GM12878 (cell line): Measurements from ENCODE around the gene UNC13D. TPM values are rescaled to one million over a fixed set of nuclear protein-coding genes. Genes with fewer than 3 reads are reported as not detected.
A peak's percentile ranks its signal among the peaks of the same experiment; 100 is the strongest.

Experiments used
- CHD4 ChIP-seq: fragments of 200-600 bp; sonication (generic); IDR thresholded peaks from 2 replicates; pipeline ENCODE4 v1.6.1; 2016; ENCODE audit warnings: mild to moderate bottlenecking
- CREM ChIP-seq: IDR thresholded peaks from 2 replicates; pipeline ENCODE4 v1.6.1; 2014; ENCODE audit warnings: antibody characterized with exemption, low read depth
- EP300 ChIP-seq, 2 experiments: fragments of 150-350 bp in 1 of 2; IDR thresholded peaks; 2 replicates each; pipeline ENCODE4 v1.6.1; 2011 to 2012; ENCODE audit warnings: low read depth in 2 of 2, low read length in 2 of 2, borderline replicate concordance in 1 of 2, improper control_type of control experiment in 1 of 2, inconsistent platforms in 1 of 2; ENCODE audit not compliant: control insufficient read depth in 1 of 2
- ETV6 ChIP-seq, 2 experiments: fragments of 450-650 bp in 1 of 2; IDR thresholded peaks in 1 of 2; conservative IDR thresholded peaks in 1 of 2; 2 replicates each; pipeline ENCODE4 v1.6.1; 2014; ENCODE audit warnings: antibody characterized with exemption in 1 of 2, borderline replicate concordance in 1 of 2, low read depth in 1 of 2, mild to moderate bottlenecking in 1 of 2, moderate library complexity in 1 of 2
- FOS ChIP-seq: IDR thresholded peaks from 3 replicates; pipeline ENCODE4 v1.6.1; 2011; ENCODE audit warnings: borderline replicate concordance; ENCODE audit not compliant: insufficient read length; ENCODE audit errors: extremely low read depth
- IKZF1 ChIP-seq: fragments of 450-650 bp; conservative IDR thresholded peaks from 2 replicates; pipeline ENCODE4 v1.6.1; 2017; ENCODE audit warnings: antibody characterized with exemption, mild to moderate bottlenecking
- IKZF2 ChIP-seq, 2 experiments: fragments of 450-650 bp; IDR thresholded peaks; 2 replicates each; pipeline ENCODE4 v1.6.1; 2017; ENCODE audit warnings: mild to moderate bottlenecking in 2 of 2, moderate library complexity in 2 of 2
- IRF4 ChIP-seq: IDR thresholded peaks from 2 replicates; pipeline ENCODE4 v1.6.1; 2011; ENCODE audit warnings: low read depth, low read length
- JUNB ChIP-seq: IDR thresholded peaks from 2 replicates; pipeline ENCODE4 v1.6.1; 2016; ENCODE audit warnings: antibody characterized with exemption, mild to moderate bottlenecking
- KLF5 ChIP-seq: fragments of 450-650 bp; IDR thresholded peaks from 2 replicates; pipeline ENCODE4 v1.6.1; 2014; ENCODE audit warnings: mild to moderate bottlenecking; ENCODE audit not compliant: partially characterized antibody
- MEF2A ChIP-seq: IDR thresholded peaks from 2 replicates; pipeline ENCODE4 v1.6.1; 2011; ENCODE audit warnings: low read depth, mild to moderate bottlenecking, low read length, moderate library complexity; ENCODE audit not compliant: insufficient read depth
- NFIC ChIP-seq: IDR thresholded peaks from 2 replicates; pipeline ENCODE4 v1.6.1; 2012; ENCODE audit warnings: low read depth, mild to moderate bottlenecking, inconsistent platforms, low read length, moderate library complexity
- PAX8 ChIP-seq: fragments of 450-650 bp; IDR thresholded peaks from 2 replicates; pipeline ENCODE4 v1.6.1; 2017; ENCODE audit warnings: mild to moderate bottlenecking, moderate library complexity
- RUNX3 ChIP-seq: IDR thresholded peaks from 2 replicates; pipeline ENCODE4 v1.6.1; 2012; ENCODE audit warnings: low read length, inconsistent platforms
- SP1 ChIP-seq: IDR thresholded peaks from one replicate; pipeline ENCODE4 v1.6.1; 2011; ENCODE audit warnings: low read depth, low read length
- SPI1 ChIP-seq: IDR thresholded peaks from 2 replicates; pipeline ENCODE4 v1.6.1; 2011; ENCODE audit warnings: low read depth, mild to moderate bottlenecking, low read length, moderate library complexity, borderline replicate concordance; ENCODE audit not compliant: insufficient read depth
- TCF7 ChIP-seq: IDR thresholded peaks from 2 replicates; pipeline ENCODE4 v1.6.1; 2014; ENCODE audit warnings: antibody characterized with exemption, borderline replicate concordance
- ZBED1 ChIP-seq: IDR thresholded peaks from 2 replicates; pipeline ENCODE4 v1.6.1; 2016; ENCODE audit warnings: borderline replicate concordance
- ZZZ3 ChIP-seq: IDR thresholded peaks from 2 replicates; pipeline ENCODE4 v1.6.1; 2011; ENCODE audit warnings: low read depth; ENCODE audit not compliant: control insufficient read depth, insufficient read length
- polyA plus RNA-seq, 11 experiments: library from polyadenylated mRNA; depleted of rRNA in 4 of 11; unstranded in 6 of 11; stranded (reverse) in 5 of 11; fragments of >200 nt; fragmentation: Nextera tagmentation in 4 of 11; fragmentation: Illumina TruSeq in 1 of 11; extraction: Ambion mirVana in 4 of 11; extraction: Trizol in 1 of 11; gene quantifications; 1 replicate in 1 of 11; 2 replicates in 10 of 11; pipeline versions ENCODE4 v1.2.1 to v1.2.3, GENCODE V29; 2011 to 2016; ENCODE audit warnings: inconsistent platforms in 2 of 11, missing spikeins in 2 of 11, low read depth in 1 of 11
- total RNA-seq, 4 experiments: library from RNA; depleted of rRNA in 3 of 4; stranded (reverse); fragments of >200 nt in 3 of 4; fragmentation: Illumina TruSeq in 1 of 4; extraction: Trizol in 1 of 4; gene quantifications; 2 replicates each; pipeline versions ENCODE4 v1.2.1 to v1.2.3, GENCODE V29; 2013 to 2021
- TF ChIP-seq, protein P1 (sequence below): fragments of 450-650 bp; IDR thresholded peaks from 2 replicates; pipeline ENCODE4 v1.6.1; 2016; ENCODE audit warnings: mild to moderate bottlenecking
- TF ChIP-seq, protein P2 (sequence below): IDR thresholded peaks from 2 replicates; pipeline ENCODE4 v1.6.1; 2012; ENCODE audit warnings: low read depth, low read length, improper control_type of control experiment
- TF ChIP-seq, protein P3 (sequence below): fragments of 450-650 bp; IDR thresholded peaks from 2 replicates; pipeline ENCODE4 v1.6.1; 2017; ENCODE audit warnings: low read depth, mild to moderate bottlenecking, moderate library complexity

The UNC13D gene
- total and polyA plus RNA-seq, 10 of the 15 experiments (the other 5 are each of a cell fraction or from before 2014, with no cell fraction given), result 0.32 to 63.9 (median 25.2) TPM

- TF ChIP-seq, protein P1, sequence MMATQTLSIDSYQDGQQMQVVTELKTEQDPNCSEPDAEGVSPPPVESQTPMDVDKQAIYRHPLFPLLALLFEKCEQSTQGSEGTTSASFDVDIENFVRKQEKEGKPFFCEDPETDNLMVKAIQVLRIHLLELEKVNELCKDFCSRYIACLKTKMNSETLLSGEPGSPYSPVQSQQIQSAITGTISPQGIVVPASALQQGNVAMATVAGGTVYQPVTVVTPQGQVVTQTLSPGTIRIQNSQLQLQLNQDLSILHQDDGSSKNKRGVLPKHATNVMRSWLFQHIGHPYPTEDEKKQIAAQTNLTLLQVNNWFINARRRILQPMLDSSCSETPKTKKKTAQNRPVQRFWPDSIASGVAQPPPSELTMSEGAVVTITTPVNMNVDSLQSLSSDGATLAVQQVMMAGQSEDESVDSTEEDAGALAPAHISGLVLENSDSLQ, result peak; percentile 54; the same call in 1 of the 2 replicates
- TF ChIP-seq MEF2A (0 out of 2 replicates have a peak, but pooled peaks have one; percentile 44), CHD4 (no peak), EP300 (IDR thresholded peaks at IDR 0.05; ENCODE audit: borderline replicate concordance in 1 of 2, control insufficient read depth in 1 of 2, low read depth in 2 of 2, low read length in 2 of 2) (peak in 1 of 2 experiments; percentile 38; a peak in 1 of 4 replicates), CREM (peak; percentile 52), ZZZ3 (no peak), FOS (no peak), JUNB (peak; percentile 28; the same call in 1 of the 2 replicates), IKZF1 (peak; percentile 70; the same call in 1 of the 2 replicates), NFIC (peak; percentile 75), ETV6 (conservative IDR thresholded peaks at IDR 0.05 in 1 of 2, IDR thresholded peaks at IDR 0.05 in 1 of 2; ENCODE audit: borderline replicate concordance in 1 of 2, low read depth in 1 of 2) (peak in 1 of 2 experiments; percentile 66; a peak in 1 of 4 replicates), TCF7 (no peak), RUNX3 (peak; percentile 95), PAX8 (no peak), SP1 (peak; percentile 25), KLF5 (no peak), ZBED1 (no peak), IRF4 (peak; percentile 69), SPI1 (peak; percentile 41; the same call in 1 of the 2 replicates), IKZF2 (IDR thresholded peaks at IDR 0.05) (peak; percentile 74 to 77; a peak in 3 of 4 replicates)
- TF ChIP-seq, protein P2, sequence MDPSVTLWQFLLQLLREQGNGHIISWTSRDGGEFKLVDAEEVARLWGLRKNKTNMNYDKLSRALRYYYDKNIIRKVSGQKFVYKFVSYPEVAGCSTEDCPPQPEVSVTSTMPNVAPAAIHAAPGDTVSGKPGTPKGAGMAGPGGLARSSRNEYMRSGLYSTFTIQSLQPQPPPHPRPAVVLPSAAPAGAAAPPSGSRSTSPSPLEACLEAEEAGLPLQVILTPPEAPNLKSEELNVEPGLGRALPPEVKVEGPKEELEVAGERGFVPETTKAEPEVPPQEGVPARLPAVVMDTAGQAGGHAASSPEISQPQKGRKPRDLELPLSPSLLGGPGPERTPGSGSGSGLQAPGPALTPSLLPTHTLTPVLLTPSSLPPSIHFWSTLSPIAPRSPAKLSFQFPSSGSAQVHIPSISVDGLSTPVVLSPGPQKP, result 0 out of 2 replicates have a peak, but pooled peaks have one; percentile 44
- TF ChIP-seq, protein P3, sequence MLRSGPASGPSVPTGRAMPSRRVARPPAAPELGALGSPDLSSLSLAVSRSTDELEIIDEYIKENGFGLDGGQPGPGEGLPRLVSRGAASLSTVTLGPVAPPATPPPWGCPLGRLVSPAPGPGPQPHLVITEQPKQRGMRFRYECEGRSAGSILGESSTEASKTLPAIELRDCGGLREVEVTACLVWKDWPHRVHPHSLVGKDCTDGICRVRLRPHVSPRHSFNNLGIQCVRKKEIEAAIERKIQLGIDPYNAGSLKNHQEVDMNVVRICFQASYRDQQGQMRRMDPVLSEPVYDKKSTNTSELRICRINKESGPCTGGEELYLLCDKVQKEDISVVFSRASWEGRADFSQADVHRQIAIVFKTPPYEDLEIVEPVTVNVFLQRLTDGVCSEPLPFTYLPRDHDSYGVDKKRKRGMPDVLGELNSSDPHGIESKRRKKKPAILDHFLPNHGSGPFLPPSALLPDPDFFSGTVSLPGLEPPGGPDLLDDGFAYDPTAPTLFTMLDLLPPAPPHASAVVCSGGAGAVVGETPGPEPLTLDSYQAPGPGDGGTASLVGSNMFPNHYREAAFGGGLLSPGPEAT, result peak; percentile 47; the same call in 1 of the 2 replicates
Observed at GRCh38 chr17:75864448-75864871, 20.3 kb upstream of the UNC13D start (continued).
